C4-2B (cell line): Measurements from ENCODE around the gene GPC5.

Source experiments
- H3K27ac ChIP-seq: fragments of 450-650 bp; 2 replicates; pipeline ENCODE4 v1.5.1; 2017
- ZFX ChIP-seq: fragments of 450-650 bp; IDR thresholded peaks from 2 replicates; pipeline ENCODE4 v1.6.1; 2017
- TF ChIP-seq, protein P1 (sequence below): fragments of 450-650 bp; conservative IDR thresholded peaks from 2 replicates; pipeline ENCODE4 v1.5.1; 2017; ENCODE audit warnings: mild to moderate bottlenecking

The GPC5 gene

DNA sequence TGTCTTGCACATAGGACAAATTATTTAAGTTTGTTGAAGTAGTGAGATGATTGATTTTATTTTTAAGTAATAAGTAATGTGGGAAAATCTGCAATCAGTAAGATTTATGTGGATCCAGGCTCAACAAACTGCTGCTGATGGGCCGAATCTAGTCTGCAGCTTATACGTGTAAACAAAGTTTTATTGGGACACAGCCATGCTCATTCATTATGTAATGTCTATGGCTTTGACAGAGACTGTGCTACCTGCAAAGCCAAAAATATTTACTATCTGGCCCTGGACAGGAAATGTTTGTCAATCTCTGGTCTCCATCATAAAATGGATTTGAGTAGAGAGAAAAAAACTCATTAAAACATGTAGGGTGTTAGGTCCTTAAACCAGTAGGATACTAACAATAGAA is 728.0 kb downstream of the GPC5 start:
- H3K27ac ChIP-seq: no peak overlapping the region
- no peak for TF ChIP-seq ZFX
- TF ChIP-seq, protein P1, sequence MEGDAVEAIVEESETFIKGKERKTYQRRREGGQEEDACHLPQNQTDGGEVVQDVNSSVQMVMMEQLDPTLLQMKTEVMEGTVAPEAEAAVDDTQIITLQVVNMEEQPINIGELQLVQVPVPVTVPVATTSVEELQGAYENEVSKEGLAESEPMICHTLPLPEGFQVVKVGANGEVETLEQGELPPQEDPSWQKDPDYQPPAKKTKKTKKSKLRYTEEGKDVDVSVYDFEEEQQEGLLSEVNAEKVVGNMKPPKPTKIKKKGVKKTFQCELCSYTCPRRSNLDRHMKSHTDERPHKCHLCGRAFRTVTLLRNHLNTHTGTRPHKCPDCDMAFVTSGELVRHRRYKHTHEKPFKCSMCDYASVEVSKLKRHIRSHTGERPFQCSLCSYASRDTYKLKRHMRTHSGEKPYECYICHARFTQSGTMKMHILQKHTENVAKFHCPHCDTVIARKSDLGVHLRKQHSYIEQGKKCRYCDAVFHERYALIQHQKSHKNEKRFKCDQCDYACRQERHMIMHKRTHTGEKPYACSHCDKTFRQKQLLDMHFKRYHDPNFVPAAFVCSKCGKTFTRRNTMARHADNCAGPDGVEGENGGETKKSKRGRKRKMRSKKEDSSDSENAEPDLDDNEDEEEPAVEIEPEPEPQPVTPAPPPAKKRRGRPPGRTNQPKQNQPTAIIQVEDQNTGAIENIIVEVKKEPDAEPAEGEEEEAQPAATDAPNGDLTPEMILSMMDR: no peak

GRCh38 chr13:92135509-92135908 is 737.1 kb downstream of the GPC5 start:
- TF ChIP-seq, protein P1: no peak
- no peak for TF ChIP-seq ZFX
- no peak overlapping the region for H3K27ac ChIP-seq

DNA sequence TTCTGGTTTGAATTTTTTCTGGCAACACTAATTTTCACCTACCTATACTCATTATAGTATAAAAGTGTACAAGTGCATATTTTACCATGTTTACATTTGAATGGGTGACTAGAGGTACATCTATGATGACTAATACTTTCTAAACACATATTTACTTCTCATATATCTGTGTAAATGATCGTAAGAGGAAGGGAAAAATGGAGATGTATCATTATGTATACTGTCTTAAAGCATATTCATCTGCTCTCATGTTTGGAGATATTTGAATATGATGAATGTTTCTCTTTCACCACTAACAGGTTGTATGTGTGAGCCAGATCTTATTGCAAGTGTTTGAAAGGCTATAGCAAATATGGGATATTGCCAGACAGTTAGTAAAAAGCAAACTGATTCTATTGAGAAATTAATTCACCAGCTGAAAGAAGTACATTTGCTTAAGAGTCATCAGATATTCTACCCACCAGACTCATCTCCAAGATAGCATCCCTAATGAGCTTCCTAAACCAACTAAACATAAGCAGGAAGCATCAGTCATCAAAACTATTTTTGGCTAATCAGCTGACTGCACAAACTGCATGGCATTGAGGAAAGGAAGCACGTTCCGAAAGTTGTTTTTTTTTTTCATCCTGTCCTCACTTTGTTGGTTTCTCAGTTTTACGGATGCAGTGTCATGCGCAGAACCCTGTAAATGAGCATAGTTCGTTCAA is 738.2 kb downstream of the GPC5 start:
- TF ChIP-seq, protein P1: no peak
- no peak for TF ChIP-seq ZFX

DNA sequence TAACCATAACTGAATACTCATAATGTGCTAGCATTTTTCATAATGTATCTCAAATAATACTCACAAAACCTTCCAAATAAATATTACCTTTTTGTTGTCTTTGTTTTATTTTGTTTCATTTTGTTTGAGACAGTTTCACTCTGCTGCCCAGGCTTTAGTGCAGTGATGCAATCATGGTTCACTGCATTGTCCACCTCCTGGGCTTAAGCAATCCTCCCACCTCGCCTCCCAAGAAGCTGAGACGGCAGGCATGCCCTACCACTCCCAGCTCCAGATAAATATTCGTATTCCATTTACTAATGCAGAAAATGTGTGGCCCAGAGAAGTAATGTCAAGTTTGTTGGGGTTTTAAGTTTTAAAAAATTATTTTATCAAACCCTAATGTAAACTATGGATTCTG is 739.1 kb downstream of the GPC5 start:
- TF ChIP-seq, protein P1: no peak
- no peak for TF ChIP-seq ZFX
- H3K27ac ChIP-seq: no peak overlapping the region

More for the DNA sequence above, 738.2 kb downstream of the GPC5 start:
- H3K27ac ChIP-seq: no peak overlapping the region

GRCh38 chr13:92143766-92144165 is 745.3 kb downstream of the GPC5 start:
- H3K27ac ChIP-seq: no peak overlapping the region
- no peak for TF ChIP-seq ZFX
- TF ChIP-seq, protein P1: peak; percentile 31; the same call in 1 of the 2 replicates

- no peak overlapping the region for H3K27ac ChIP-seq
- TF ChIP-seq, protein P1: no peak
- no peak for TF ChIP-seq ZFX
Observed at GRCh38 chr13:92150606-92151005, 752.2 kb downstream of the GPC5 start.

DNA sequence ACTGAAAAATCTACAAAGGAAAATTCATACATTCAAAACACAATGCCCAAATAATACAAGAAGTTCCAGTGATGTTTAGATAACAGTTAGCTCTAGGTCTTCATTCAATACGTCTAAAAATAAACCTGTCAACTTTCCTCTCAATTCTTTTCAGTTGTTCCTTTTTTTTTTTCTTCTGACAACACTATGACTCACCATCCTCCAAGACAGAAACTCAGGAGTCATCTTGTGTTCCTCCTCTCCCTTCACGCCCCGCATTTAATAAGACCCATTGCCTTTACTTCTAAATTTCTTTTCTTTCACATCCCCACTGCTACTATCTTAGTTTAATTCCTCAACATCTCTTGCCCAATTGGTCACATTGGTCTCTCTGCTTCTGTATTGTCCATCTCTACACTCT is 759.9 kb downstream of the GPC5 start:
- no peak overlapping the region for H3K27ac ChIP-seq
- TF ChIP-seq, protein P1: no peak
- TF ChIP-seq ZFX: no peak
